ENCODE measurements around the gene FRRS1L.

The FRRS1L gene, protein sequence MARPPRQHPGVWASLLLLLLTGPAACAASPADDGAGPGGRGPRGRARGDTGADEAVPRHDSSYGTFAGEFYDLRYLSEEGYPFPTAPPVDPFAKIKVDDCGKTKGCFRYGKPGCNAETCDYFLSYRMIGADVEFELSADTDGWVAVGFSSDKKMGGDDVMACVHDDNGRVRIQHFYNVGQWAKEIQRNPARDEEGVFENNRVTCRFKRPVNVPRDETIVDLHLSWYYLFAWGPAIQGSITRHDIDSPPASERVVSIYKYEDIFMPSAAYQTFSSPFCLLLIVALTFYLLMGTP

GRCh38 chr9:109166771-109167601 lies at the start of gene FRRS1L:
FRRS1L (minus strand) TSS chr9:109167249; CDS start chr9:109167138, 111 bp downstream.
- H3K4me3 ChIP-seq (ENCODE audit: low read depth, low read length): peak within 1 kb of the TSS; percentile 31

DNA sequence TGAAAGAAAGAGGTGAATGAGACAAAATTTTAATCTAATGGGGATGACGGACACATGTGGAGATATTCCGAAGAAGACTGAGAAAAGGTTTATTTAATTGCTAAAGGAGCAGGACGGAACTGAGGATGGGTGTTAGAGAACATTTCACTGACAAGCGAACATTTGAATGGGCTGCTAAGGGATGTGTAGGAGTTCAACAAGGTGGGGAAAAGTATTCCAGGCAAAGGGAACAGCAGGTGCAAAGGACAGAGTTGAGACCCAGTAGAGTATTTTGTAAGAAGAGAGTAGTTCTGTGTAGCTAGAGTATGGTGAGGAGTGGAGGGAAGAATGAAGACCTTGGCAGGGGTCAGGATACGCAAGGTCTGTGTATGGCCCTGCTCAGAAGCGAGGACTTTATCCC lies 47.4 kb upstream of the FRRS1L start:
- H3K4me3 ChIP-seq (ENCODE audit: low read depth, low read length): no peak overlapping the region

DNA sequence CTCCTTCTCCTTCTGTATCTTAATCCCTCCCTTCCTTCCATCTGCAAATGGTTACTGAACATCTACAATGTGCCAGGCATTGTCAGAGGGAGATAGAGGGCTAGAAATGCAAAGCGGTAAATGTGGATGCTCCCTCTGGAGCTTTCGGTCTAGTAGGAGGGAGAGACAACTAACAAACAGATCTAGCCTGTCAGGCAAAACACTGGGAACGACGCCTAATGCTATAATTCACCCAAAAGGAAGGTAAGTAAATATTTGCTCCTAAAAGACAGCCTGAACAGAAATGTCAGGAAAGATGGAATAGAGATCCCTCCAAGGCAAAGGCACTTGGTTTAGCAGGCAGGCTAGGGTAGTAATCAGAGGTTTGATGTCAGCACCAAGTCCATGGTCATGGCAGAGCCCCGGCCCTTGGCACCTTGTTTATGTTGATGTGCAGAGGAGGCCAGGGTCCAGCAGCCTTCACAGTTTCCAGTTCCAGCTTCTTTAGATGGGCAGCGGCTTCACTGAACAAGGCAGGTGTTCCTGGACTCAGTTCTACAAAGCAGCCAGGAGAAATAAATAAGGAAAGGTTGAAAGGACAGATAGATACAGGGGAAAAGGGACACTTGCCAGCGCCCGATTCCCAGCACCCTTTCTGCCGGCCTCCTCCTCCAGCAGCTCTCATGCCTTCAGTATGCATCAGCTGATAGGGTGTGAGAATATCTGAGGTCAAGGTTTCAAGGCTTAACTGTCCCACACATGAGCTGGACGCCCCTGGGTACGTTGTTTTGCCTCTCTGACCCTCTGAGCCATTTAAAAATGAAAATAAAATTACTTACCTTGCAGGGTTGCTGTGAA lies 46.5 kb upstream of the FRRS1L start:
- no peak overlapping the region for H3K4me3 ChIP-seq (ENCODE audit: low read depth, low read length)

DNA sequence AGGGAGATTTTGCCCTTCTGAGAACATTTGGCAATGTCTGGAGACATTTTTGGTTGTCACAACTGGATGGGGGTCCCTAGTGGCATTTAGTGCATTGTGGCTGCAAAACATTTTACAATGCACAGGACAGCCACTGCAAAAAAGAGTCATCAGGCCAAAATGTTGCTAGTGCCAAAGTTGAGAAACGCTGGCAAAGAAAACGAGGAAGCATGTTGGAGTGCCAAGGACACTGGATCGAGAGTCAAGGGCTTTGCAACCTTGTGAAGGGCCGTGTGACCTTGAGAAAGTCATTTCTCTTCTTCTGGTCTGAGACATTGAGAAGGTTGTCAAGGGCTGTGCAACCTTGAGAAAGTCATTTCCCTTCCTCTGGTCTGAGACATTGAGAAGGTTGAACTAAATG lies 45.7 kb upstream of the FRRS1L start:
- H3K4me3 ChIP-seq (ENCODE audit: low read depth, low read length): no peak overlapping the region

- H3K4me3 ChIP-seq (ENCODE audit: low read depth, low read length): no peak overlapping the region
Observed at GRCh38 chr9:109206670-109207069, 39.6 kb upstream of the FRRS1L start.

DNA sequence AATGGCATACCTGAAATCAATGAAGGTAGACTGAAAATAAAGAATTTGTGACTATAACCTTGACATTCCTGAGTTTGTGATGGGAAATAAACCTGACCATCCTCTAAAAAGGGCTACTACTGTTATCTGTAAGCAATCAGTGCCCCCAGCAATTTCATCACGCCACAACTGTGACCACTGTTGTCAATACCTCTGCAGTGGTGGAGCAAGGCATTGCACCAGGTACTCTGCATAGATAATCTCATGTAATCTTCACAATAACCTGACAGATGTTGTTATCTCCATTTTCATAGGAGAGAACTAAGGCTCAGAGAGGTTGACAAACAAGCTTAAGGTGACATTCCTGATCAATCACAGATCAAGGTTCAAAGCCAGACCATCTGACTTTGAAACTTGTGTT lies 38.5 kb upstream of the FRRS1L start:
- no peak overlapping the region for H3K4me3 ChIP-seq (ENCODE audit: low read depth, low read length)

DNA sequence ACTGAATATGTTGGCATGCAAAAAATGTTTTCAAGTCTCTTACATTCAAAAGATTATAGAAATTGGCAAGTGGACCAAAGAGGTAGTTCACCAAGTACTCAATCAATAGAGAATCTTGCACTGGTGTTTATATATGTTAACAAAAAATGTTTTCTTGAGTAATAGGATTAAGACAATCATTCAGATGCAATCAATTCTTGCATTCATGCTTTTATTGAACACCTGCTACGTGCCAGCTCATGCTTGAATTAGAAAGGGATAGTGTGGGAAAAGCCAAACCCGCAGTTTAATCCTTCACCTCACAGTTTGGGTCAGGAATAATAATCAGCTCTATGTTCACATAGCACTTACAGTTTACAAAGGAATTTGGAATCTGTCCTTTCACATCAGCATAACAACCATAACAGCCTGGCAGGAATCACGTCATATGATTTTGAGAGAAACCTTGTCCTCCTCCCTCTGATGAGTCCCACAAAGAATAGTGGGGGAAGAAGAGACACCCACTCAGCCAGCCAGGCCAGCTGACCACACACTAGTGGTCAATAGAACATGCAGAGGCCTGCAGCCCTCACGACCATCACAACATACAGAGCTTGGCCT lies 36.8 kb upstream of the FRRS1L start:
- no peak overlapping the region for H3K4me3 ChIP-seq (ENCODE audit: low read depth, low read length)

- H3K4me3 ChIP-seq (ENCODE audit: low read depth, low read length): no peak overlapping the region
Observed at GRCh38 chr9:109199676-109200075, 32.6 kb upstream of the FRRS1L start.

- H3K4me3 ChIP-seq (ENCODE audit: low read depth, low read length): no peak overlapping the region
Observed at GRCh38 chr9:109198736-109199382, 31.8 kb upstream of the FRRS1L start.

GRCh38 chr9:109193974-109194556 lies 27.0 kb upstream of the FRRS1L start:
- H3K4me3 ChIP-seq (ENCODE audit: low read depth, low read length): no peak overlapping the region

- no peak overlapping the region for H3K4me3 ChIP-seq (ENCODE audit: low read depth, low read length)
Observed at GRCh38 chr9:109192732-109193361, 25.8 kb upstream of the FRRS1L start.

DNA sequence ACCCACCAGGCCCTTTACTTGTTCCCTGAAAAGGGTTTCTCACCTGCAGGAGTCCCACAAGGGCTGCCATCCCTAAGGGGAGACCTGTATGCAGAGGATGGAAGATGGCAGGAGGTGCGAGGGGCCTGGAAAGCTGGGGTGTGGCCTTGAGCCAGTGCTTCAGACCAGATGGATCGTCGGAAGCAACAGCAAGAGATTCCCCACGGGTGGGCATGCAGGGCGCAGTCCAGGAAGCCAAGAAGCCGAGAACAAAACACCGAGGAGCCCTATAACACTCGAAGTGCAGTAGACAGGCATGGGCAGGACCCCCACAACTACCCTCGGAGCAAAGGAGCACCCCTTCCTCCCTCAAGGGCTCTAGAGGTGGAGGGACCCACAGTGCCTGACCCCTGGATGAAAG lies 24.7 kb upstream of the FRRS1L start:
- no peak overlapping the region for H3K4me3 ChIP-seq (ENCODE audit: low read depth, low read length)

GRCh38 chr9:109190151-109190550 lies 23.1 kb upstream of the FRRS1L start:
- no peak overlapping the region for H3K4me3 ChIP-seq (ENCODE audit: low read depth, low read length)

GRCh38 chr9:109186857-109187520 lies 19.9 kb upstream of the FRRS1L start:
- H3K4me3 ChIP-seq (ENCODE audit: low read depth, low read length): no peak overlapping the region

- no peak overlapping the region for H3K4me3 ChIP-seq (ENCODE audit: low read depth, low read length)
Observed at GRCh38 chr9:109182940-109183798, 16.1 kb upstream of the FRRS1L start.

DNA sequence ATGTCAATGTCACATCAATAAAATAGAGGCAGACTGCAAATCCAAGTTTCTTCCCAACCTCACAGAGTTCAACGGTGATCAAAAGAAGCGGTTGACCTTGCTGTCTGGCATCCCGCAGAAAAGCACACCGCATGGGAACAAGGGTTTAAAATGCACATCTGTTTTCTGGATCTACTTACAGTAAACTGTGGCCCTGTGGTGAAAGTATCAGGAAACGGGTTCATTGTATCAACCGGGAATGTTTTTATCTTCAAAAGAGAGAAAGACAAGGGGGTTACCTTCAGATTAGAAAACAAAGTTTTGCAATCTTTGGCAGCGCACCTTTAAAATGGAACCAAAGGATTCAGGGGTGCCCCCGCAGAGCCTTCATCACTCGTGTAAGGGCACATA lies 15.5 kb upstream of the FRRS1L start:
- no peak overlapping the region for H3K4me3 ChIP-seq (ENCODE audit: low read depth, low read length)

DNA sequence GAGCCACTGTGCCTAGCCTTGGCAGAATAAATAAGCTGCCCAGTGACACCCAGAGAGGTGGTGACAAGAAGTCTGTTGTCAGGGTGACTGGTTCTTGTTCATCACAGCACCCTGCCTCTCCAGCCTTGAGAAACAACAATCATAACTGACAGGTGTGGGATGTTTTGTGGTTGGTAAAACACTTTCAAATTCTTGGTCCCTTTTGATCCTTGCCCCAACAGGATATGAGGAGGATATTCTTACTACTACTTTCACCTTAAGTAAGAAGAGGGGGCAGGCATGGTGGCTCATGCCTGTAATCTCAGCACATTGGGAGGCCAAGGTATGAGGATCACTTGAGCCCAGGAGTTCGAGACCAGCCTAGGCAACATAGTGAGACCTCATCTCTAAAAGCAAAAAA lies 14.2 kb upstream of the FRRS1L start:
- no peak overlapping the region for H3K4me3 ChIP-seq (ENCODE audit: low read depth, low read length)

DNA sequence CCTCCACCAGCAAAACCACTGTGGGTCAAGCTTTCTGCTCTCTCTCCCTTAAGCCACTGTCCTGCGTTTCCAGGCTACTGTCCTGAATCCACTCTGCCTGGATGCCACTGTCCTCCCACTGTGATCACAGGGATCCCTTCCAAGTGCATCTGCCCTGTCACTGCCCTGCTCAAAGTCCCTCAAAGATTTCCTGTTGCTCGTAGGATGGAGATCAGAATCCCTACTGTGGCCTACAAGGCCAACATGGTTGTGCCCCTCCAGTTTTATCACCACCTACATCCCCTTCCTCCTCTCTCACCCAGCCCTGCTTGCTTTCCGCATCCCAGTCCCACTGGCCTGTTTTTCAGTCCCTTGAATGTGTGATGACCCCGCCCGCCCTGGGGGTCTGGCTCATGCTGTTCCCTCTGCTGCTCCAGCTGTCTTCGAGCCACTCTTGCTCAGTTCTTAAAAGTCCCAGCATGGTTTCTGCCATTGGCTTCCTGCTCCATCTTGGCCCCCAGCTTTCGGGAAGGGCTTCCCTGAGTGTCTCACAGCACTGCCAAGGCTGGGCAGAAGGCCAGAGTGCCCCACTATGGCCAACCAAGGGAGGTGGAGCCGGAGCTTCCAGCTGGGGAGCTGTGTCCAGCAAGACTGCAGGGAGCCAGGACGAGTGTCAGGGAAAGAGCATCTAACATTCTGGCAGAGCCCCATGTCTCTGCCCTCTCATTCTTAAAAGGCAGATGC lies 12.9 kb upstream of the FRRS1L start:
- no peak overlapping the region for H3K4me3 ChIP-seq (ENCODE audit: low read depth, low read length)
